GM21526 (cell line): ENCODE measurements around the gene DNAH5.
"Not testable (repeated sequence)": the region's sequence is repeated elsewhere in the genome, so short reads cannot be mapped to it uniquely, and the experiment has no call there.

ENCODE experiments used
- ATAC-seq: cut with Tn5 transposase; IDR thresholded peaks from one replicate; pipeline ENCODE4 v1.9.1; 2021; ENCODE audit warnings: moderate library complexity; ENCODE audit not compliant: unreplicated experiment, low FRiP score

DNAH5 gene

GRCh38 chr5:13859270-13860065 is 85.0 kb downstream of the DNAH5 start:
- ATAC-seq: no peak

GRCh38 chr5:13843175-13843846 is 101.2 kb downstream of the DNAH5 start:
- ATAC-seq: no peak

GRCh38 chr5:13833440-13833839 is 111.0 kb downstream of the DNAH5 start:
- no peak for ATAC-seq

- ATAC-seq: no peak
Measured at GRCh38 chr5:13831351-13831750, 113.1 kb downstream of the DNAH5 start.

- ATAC-seq: no peak
Measured at GRCh38 chr5:13830536-13830935, 114.0 kb downstream of the DNAH5 start.

GRCh38 chr5:13821366-13821765 is 123.1 kb downstream of the DNAH5 start:
- no peak for ATAC-seq

GRCh38 chr5:13816126-13816525 is 128.4 kb downstream of the DNAH5 start:
- no peak for ATAC-seq

GRCh38 chr5:13814301-13814700 is 130.2 kb downstream of the DNAH5 start:
- no peak for ATAC-seq

GRCh38 chr5:13809921-13810320 is 134.6 kb downstream of the DNAH5 start:
- no peak for ATAC-seq

GRCh38 chr5:13804336-13804735 is 140.2 kb downstream of the DNAH5 start:
- ATAC-seq: no peak

GRCh38 chr5:13798569-13798968 is 145.9 kb downstream of the DNAH5 start:
- not testable (repeated sequence) for ATAC-seq

- ATAC-seq: no peak
Measured at GRCh38 chr5:13785781-13786415, 158.6 kb downstream of the DNAH5 start.

GRCh38 chr5:13783726-13784125 is 160.8 kb downstream of the DNAH5 start:
- no peak for ATAC-seq

GRCh38 chr5:13780081-13780480 is 164.4 kb downstream of the DNAH5 start:
- no peak for ATAC-seq

- no peak for ATAC-seq
Measured at GRCh38 chr5:13773649-13774048, 170.8 kb downstream of the DNAH5 start.

- ATAC-seq: no peak
Measured at GRCh38 chr5:13771011-13771571, 173.4 kb downstream of the DNAH5 start.

GRCh38 chr5:13766236-13766635 is 178.3 kb downstream of the DNAH5 start:
- no peak for ATAC-seq

- no peak for ATAC-seq
Measured at GRCh38 chr5:13763719-13764118, 180.8 kb downstream of the DNAH5 start.

- no peak for ATAC-seq
Measured at GRCh38 chr5:13749766-13750165, 194.7 kb downstream of the DNAH5 start.

- ATAC-seq: no peak
Measured at GRCh38 chr5:13746026-13746425, 198.5 kb downstream of the DNAH5 start.

- ATAC-seq: no peak
Measured at GRCh38 chr5:13745508-13745907, 199.0 kb downstream of the DNAH5 start.
